CD4-positive, alpha-beta T cell treated with Interferon gamma for 1 hour (primary cell): ENCODE results near the gene CASP6.
"Not testable (repeated sequence)": the region's sequence is repeated elsewhere in the genome, so short reads cannot be mapped to it uniquely, and the experiment has no call there.

Experiments used
- DNase-seq: peaks from one replicate; pipeline ENCODE4 v3.0.0-alpha.2; 2020

Gene CASP6

GRCh38 chr4:109718759-109719158 lies 15.5 kb upstream of the CASP6 start:
- no peak for DNase-seq

GRCh38 chr4:109713500-109713899 lies 10.3 kb upstream of the CASP6 start:
- DNase-seq: no peak

GRCh38 chr4:109708990-109709389 lies 5.7 kb upstream of the CASP6 start:
- DNase-seq: no peak

- DNase-seq: no peak
Observed at GRCh38 chr4:109708435-109708834, 5.2 kb upstream of the CASP6 start.

GRCh38 chr4:109703664-109704361 lies 568 bp upstream of the CASP6 start:
- no peak for DNase-seq

GRCh38 chr4:109701566-109702410 lies 1.5 kb downstream of the CASP6 start:
- DNase-seq: no peak

GRCh38 chr4:109699553-109700225 lies 3.6 kb downstream of the CASP6 start:
- DNase-seq: no peak

GRCh38 chr4:109698656-109699055 lies 4.6 kb downstream of the CASP6 start:
- DNase-seq: no peak

GRCh38 chr4:109691411-109691920 lies 11.8 kb downstream of the CASP6 start:
- no peak for DNase-seq

GRCh38 chr4:109690690-109691410 lies 12.4 kb downstream of the CASP6 start:
- DNase-seq: no peak

GRCh38 chr4:109684727-109685126 lies 18.5 kb downstream of the CASP6 start:
- DNase-seq: no peak

GRCh38 chr4:109683621-109684253 lies 19.5 kb downstream of the CASP6 start:
- DNase-seq: no peak

- no peak for DNase-seq
Observed at GRCh38 chr4:109682875-109683274, 20.4 kb downstream of the CASP6 start.

- not testable (repeated sequence) for DNase-seq
Observed at GRCh38 chr4:109678925-109679324, 24.3 kb downstream of the CASP6 start.

GRCh38 chr4:109678472-109678871 lies 24.8 kb downstream of the CASP6 start:
- not testable (repeated sequence) for DNase-seq

GRCh38 chr4:109676886-109677285 lies 26.4 kb downstream of the CASP6 start:
- DNase-seq: no peak

- DNase-seq: no peak
Observed at GRCh38 chr4:109675843-109676242, 27.4 kb downstream of the CASP6 start.

GRCh38 chr4:109675181-109675580 lies 28.1 kb downstream of the CASP6 start:
- no peak for DNase-seq

GRCh38 chr4:109673303-109673702 lies 29.9 kb downstream of the CASP6 start:
- no peak for DNase-seq

GRCh38 chr4:109672169-109672930 lies 30.9 kb downstream of the CASP6 start:
- DNase-seq: no peak

GRCh38 chr4:109671350-109671749 lies 31.9 kb downstream of the CASP6 start:
- no peak for DNase-seq
